Measurements from ENCODE around the gene BORCS6.
A peak's percentile ranks its signal among the peaks of the same experiment; 100 is the strongest.

Gene BORCS6

DNA sequence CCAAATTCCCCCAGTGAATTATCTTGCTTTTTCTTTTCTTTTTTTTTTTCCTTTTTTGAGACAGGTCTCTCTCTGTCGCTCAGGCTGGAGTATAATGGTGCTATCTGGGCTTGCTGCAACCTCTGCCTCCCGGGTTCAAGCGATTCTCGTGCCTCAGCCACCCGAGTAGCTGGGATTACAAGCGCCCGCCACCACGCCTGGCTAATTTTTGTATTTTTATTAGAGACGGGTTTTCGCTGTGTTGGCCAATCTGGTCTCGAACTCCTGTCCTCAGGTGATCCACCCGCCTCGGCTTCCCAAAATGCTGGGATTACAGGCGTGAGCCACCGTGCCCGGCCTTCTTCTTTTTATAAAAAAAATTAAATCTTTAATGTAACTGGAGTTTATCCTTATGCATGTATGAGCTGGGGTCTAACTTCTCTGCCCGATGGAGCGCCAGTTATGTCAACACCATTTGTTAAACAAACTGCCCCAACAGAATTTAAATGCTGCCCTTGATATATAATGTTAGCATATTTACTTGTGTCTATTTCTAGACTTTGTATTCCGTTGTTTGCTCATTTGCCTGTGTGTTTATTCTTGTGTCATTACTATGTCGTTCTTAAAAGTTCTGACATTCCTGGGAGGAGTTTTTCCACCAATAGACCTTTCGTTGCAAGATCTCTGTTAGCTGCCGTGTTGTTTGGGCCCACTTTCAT, 20.9 kb upstream of the BORCS6 start:
- DNase-seq (ENCODE audit: low read depth, low spot score), result no peak

- DNase-seq (ENCODE audit: low read depth, low spot score), result peak; percentile 98
These were observed 20.2 kb upstream of the BORCS6 start, which contains the start of gene AURKB for GRCh38 chr17:8209907-8210760. Gene AURKB (minus strand): TSS chr17:8210575. CDS start chr17:8210224, 351 bp downstream.

DNA sequence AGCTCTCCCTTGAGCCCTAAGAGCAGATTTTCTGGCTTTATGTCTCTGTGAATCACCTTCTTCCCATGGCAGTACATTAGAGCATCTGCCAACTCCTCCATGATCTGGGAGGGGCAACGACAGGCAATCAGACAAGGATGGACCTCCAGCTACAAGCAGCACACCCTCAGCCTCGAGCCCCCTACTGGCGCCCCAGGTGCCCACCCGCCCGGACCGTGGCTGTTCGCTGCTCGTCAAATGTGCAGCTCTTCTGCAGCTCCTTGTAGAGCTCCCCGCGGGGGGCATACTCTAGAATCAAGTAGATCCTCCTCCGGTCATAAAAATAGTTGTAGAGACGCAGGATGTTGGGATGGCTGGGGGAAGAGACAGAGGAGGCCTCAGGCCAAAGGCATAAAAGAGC, 16.6 kb upstream of the BORCS6 start:
- no peak for DNase-seq (ENCODE audit: low read depth, low spot score)

DNA sequence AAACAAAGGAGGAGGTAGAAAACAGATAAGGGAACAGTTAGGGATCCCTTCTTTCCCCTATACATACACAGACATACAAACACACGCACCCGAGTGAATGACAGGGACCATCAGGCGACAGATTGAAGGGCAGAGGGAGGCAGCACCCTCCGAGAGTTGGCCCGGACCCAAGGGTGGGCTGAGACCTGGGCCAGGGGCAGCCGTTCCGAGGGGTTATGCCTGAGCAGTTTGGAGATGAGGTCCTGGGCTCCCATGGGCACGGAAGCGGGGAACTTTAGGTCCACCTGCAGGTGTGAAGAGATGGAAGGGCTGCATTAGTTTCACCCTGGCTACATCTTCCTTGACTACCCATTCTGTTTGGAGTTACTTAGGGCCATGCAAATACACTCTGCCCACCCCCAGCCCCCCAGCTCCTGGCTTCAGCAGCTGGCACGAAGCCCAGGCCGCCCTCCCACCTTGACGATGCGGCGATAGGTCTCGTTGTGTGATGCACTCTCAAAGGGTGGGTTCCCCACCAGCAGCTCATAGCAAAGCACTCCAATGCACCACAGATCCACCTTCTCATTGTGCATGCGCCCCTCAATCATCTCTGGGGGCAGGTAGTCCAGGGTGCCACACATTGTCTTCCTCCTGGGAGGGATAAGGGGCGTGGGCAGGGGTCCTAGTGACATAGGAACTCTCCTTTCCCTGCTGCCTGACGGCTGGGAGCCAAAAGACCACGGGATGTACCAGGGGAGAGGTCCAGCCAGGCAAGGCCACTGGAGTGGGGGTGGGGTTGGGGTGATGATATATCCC, 15.0 kb upstream of the BORCS6 start:
- DNase-seq (ENCODE audit: low read depth, low spot score), result no peak

- peak; percentile 85 for DNase-seq (ENCODE audit: low read depth, low spot score)
These were observed 2.3 kb upstream of the BORCS6 start for GRCh38 chr17:8192070-8192815.

DNA sequence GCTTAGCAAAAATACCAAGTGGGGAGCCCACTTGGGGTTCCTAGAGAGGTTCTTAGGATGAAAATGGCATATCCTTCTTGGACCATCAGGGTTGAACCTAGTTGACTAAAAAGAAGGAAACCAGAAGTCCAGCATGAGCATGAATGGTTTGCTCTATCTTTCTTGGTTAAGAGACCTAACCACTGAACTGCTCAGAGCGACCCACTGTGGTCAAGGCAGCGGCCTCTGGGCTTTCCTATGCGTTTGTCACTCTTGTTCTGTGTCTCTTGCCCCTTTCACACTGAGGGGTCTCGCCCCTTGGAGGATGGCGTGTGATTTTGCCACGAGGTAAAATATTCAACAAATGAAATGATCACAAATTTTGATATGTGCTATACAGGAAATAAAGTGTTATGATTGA, 526 bp upstream of the BORCS6 start:
- no peak for DNase-seq (ENCODE audit: low read depth, low spot score)

- peak; percentile 40 for DNase-seq (ENCODE audit: low read depth, low spot score)
These were observed 804 bp downstream of the BORCS6 start for GRCh38 chr17:8189041-8189710.

DNA sequence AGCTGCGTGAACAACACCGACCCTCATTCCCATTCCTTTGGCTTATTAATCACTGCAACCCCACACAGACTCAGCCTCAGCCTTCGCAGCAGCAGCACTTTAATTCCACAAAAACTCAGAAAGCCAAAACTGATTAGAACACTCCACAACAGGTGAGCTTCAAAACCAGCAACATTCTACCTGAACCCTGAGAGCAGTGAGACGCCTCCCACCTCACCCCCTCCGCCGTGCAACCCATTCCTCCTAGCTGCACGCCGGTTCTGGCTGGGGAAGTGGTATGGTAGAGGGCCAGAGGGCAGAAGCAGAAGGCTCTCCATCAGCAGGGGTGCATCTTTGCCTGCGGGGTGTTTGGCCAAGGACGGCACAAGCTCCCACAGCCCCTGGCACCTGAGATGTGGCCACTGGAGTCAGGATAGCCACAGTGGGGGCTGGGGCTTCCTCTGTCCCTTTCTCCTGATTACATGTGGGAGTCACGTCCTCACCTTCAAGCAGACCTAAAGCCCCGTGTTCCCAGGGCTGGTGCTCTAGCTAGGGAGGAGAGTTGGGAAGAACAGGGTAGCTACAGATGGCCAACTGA, 1.6 kb downstream of the BORCS6 start:
- no peak for DNase-seq (ENCODE audit: low read depth, low spot score)

GRCh38 chr17:8187517-8188262, 2.3 kb downstream of the BORCS6 start:
- DNase-seq (ENCODE audit: low read depth, low spot score), result peak; percentile 98

DNA sequence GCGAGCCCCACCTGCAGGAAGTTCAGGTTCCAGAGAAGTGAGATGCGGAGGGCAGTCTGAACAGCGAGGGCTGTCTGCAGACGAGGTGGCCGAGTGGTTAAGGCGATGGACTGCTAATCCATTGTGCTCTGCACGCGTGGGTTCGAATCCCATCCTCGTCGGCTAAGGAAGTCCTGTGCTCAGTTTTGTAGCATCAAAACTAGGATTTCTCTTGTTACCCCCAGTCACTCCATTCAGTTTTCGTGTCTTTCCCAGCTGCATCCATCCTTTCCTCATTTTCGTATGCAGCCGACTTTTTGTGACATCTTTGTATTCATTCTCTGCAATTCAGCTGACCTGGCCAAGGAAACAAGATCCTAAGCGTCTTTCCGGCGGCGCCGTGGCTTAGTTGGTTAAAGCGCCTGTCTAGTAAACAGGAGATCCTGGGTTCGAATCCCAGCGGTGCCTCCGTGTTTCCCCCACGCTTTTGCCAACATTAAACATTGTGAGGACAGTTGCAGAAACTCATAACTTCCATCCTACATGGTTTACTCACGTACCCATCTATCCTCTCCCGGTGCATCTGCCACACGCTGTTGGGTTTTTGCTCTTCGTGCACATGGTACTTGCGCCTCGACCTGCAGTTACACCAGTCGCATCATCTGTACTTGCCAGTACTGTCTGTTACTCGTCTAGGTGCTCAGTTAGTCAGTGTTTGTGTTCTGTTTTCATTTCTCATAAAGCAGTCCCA, 3.0 kb downstream of the BORCS6 start:
- DNase-seq (ENCODE audit: low read depth, low spot score), result peak; percentile 96

GRCh38 chr17:8186446-8186786, 3.6 kb downstream of the BORCS6 start:
- no peak for DNase-seq (ENCODE audit: low read depth, low spot score)

DNA sequence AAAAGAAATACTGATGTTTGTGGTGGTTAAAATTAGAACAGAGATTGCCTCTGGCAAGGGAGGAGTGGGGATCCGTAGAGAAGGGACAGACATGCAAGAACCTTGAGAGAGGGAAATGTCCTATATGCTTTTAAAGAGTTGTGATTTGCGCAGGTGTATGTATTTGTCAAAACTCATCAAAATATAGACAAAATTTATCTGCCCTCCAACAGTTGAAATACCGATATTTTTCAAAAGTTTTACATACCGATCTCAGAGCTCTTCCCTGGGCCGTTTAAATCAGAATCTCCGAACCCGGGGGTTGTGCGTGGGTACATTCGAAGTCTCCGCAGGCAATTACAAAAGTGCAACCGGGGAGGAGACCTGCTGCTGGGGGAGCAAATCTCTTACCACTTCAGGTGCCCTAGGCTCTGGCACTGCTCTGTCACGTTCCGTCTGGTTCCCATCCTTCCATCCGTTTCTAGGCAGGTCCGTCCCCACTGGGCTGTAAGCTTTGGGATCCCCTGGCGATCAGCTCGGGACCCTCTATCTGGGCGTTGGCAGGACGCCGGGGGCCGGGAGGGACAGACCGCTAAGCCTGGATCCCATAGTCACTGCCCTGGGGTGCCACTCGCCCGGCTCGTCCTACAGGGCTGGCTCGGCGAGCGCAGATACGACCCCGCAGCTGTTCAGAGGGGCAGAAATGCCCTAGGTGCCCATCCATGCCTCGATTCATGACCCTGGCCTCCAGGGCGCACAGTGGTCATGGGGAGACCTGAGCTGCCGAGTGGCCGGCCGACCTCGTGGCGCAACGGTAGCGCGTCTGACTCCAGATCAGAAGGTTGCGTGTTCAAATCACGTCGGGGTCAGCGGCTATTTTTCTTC, 4.2 kb downstream of the BORCS6 start:
- DNase-seq (ENCODE audit: low read depth, low spot score), result peak; percentile 86

GRCh38 chr17:8176998-8177731, 12.8 kb downstream of the BORCS6 start:
- DNase-seq (ENCODE audit: low read depth, low spot score), result no peak

DNA sequence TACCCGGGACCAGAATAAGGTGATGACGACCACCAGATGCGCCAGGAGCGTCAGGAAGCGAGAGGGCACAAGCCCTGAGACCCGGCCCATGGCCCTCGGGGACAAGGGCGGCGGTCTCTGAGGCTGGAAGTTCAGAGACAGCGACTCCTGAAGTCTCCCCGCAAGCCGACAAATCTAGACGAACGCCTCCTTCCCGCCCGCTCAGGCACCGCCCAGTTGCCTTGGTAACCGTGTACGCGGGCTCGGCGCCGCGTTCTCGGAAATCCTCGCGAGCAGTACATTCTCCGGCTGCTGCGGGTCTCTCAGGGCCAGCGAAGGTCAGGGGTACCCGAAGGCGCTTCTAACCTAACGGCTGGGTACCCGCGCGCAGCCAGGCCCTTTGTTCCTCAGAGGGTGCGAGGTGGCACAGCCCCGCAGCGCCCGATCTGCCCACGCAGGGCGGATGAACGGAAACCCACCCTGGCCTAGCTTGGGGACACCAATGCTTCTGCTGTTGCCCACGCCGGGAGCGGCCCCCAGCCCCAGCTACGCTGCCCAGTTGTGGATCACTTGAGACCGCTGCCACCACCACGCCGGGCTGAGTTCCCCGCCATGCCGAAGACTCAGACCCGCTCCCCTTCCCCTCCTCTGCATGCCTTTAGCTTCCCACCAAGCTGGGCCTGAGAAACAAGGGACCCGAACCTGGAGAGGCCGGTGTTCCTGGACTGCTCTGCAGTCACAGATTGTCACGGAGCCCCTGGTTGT, 13.6 kb downstream of the BORCS6 start, which contains the start of gene TMEM107:
TMEM107 (minus strand) TSS at position 184 of the 744 bp plus-strand sequence; CDS start at position 90, 94 bp downstream.
- peak; percentile 93 for DNase-seq (ENCODE audit: low read depth, low spot score)

GRCh38 chr17:8175795-8176196, 14.2 kb downstream of the BORCS6 start:
- no peak for DNase-seq (ENCODE audit: low read depth, low spot score)

DNA sequence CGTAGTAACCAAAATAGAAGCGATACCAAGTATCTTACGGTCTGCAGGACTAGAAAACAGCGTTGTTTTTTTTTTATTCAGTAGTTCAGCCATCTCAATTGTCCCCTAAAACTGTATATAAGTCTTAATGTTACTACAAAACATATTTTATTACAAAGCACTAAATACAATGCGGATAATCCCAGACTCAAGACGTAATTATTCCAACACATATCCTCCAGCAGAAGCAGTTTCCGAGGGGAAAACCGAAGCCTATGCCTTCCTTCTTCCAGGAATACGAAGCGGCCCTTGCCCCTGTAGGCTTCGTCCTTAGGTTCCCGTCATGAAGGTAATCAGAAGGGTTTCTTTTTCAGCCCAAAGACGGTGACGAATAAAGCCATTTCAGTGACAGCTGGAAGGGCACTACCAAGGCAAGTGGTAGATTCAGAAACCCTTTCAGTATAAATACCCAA, 16.1 kb downstream of the BORCS6 start:
- no peak for DNase-seq (ENCODE audit: low read depth, low spot score)

Data from astrocyte of the hippocampus (primary cell).